ENCODE results near the gene GJC2.

The GJC2 gene

DNA sequence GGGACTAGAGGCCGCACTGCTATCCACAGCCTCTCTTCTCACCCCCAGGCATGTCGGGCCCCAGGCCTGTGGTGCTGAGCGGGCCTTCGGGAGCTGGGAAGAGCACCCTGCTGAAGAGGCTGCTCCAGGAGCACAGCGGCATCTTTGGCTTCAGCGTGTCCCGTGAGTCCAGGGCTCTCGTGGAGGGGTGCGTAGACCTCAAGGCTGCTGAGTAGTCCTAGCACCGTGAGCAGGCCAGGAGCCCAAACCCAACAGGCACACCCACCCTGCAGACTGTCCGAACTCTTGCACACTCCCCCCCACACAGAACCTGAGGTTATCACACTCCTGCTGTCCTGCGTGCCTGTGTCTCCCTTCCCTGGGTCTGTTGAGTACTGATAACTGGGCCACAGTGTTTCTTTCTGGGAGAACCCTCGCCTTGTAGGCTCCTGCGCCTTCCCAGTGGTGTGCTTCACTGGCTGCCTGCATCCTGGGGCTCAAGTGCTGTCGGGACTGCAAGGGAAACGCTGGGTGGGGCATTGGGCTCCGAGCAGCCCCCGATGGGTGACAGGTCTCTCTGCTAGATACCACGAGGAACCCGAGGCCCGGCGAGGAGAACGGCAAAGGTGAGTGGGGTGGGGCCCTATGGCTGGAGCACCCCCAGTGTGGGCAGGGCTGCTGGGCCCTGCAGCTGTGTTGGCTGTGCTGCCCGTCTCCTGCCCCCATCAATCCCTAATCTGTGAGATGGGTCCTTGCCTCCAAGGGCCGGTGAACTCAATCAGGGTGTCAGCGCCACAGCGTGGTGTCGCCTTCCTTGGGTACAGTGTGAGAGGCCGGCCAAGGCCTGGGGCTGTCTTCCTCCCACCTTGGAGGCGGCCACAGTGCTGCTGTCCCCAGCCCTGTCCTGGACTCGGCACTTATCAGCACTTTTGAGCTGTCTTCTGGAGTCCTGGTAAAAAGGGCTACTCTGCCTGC is 4.0 kb upstream of the GJC2 start:
- DNase-seq (ENCODE audit: low read depth in 2 of 2): no peak

DNA sequence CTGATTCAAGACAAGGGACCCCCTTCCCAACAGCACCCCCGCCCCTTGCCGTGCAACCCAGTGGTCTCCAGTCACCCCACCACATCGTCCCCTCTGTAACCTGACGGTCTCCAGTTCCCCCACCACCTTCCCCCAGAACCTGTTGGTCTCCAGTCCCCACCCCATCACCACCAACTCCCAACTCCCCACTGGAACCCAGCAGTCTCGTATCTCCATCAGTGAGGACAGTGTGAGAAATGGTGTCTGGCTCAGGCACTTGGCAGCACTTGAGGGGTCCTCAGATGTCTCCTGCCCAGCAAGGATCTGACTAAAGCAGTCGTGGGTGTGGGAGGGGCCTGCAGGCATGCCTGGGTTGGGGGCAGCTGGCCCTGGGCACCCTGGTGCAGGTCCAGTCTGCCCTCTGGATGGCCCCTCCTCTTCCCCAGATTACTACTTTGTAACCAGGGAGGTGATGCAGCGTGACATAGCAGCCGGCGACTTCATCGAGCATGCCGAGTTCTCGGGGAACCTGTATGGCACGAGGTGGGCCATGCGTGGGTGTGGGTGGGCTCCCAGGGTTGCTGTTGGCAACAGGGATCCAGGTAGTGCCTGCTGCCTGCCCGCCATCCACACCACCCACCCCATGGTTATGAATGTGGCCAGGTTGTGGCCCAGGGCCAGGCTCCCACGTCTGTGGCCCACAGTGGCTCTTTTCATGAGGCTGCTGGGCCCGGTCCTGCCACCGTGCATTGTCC is 3.1 kb upstream of the GJC2 start:
- no peak for DNase-seq (ENCODE audit: low read depth in 2 of 2)

- DNase-seq (ENCODE audit: low read depth in 2 of 2): no peak
These were observed 2.5 kb upstream of the GJC2 start for GRCh38 chr1:228147151-228147693.

DNA sequence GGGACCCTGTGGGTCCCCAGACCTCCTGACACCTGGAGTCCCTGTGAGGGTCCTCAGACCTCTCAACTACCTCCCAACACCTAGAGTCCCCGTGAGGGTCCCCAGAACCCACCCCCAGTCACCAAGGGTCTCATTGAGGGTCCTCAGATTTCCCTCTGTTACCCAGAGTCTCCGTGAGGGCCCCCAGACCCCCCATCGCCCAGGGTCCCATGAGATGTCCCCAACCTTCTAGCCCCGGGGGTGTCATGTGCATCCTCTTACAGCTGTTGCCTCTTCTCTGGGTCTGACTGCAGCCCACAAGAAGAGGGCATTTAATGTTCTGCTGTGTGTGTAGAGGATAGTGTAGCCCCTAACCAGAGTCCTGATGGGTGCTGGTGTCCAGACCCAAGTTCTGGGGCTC is 2.0 kb upstream of the GJC2 start:
- DNase-seq (ENCODE audit: low read depth in 2 of 2): no peak

GRCh38 chr1:228148196-228148861 is 1.4 kb upstream of the GJC2 start:
- no peak for DNase-seq (ENCODE audit: low read depth in 2 of 2)

DNA sequence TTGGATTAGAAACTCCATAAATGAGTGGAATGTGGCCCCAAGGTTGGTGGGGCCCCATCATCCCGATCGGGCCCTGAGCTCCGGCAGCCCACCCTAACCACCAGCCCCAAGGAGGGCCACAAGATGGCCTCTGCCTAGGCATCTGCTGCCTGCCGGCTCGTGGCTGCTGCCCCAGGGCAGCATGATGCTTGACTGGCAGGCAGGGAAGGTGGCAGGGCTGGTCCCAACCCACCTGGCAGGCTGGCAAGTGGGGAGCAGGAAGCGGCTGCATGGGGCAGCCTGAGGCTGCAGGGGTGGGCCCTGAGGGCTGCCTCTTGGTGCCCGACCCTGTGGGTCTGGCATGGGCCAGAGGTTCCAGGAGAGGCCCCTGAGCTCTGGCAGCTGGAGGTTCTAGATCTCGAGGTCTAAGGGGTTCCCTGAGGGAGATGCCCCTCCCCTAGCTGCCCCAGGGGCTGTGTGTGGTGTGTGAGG is 760 bp upstream of the GJC2 start:
- DNase-seq (ENCODE audit: low read depth in 2 of 2): no peak

- DNase-seq (ENCODE audit: low read depth in 2 of 2): no peak
These were observed 360 bp downstream of the GJC2 start for GRCh38 chr1:228150120-228150460.

- DNase-seq (ENCODE audit: low read depth in 2 of 2): no peak
These were observed 890 bp downstream of the GJC2 start for GRCh38 chr1:228150461-228151179.

GRCh38 chr1:228151180-228151925 is 1.6 kb downstream of the GJC2 start:
- DNase-seq (ENCODE audit: low read depth in 2 of 2): no peak

- DNase-seq (ENCODE audit: low read depth in 2 of 2): no peak
These were observed 2.6 kb downstream of the GJC2 start for GRCh38 chr1:228152097-228152917.

DNA sequence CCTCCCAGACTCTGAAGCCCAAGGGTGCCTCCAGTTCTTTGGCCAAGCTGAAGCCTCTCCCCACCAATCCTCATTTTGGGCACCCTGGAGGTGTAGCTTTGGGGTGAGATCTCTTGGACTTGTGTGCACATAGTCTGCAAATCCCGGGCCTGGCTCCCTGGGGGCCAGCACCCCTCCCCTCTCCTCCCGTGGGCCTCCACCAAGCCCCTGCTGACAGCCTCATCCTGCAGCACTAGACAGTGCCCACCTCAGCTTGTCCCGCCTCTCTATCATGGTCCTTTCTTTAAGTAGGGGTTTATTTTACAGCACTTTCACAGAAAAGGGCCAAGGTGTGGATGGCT is 3.2 kb downstream of the GJC2 start:
- DNase-seq (ENCODE audit: low read depth in 2 of 2): no peak

DNA sequence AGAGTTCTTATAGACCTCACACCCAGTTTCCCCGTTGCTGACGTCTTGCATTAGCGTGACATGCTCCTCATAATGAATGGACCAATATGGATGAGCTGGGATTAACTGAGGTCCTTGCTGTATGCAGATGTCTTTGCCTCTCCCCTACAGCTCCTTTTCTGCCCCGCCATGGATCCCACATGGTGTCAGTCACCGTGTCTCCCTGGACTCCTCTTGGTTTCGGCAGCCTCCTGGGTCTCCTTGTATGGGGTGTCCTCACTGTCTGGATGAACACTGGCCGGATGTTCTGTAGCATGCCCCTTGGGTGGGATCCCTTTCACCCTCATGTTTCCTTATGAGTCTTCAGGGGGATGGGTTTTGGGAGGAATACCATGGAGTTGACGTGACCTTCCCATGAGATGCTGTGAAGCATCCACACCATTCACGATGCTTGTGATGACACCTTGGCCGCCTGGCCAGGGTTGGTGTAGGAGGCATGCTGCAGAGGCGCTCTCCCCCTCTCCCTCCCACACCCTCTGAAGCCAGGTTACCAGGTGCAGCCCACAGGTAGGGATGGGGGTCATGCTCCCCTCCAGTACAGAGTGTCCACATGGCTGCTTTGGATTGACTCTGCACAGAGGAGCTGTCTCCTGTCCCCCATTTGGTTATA is 4.4 kb downstream of the GJC2 start:
- DNase-seq (ENCODE audit: low read depth in 2 of 2): no peak

GRCh38 chr1:228154670-228155571 is 5.2 kb downstream of the GJC2 start:
- peak in 1 of 2 donors; percentile 49 for DNase-seq (ENCODE audit: low read depth in 2 of 2)

GRCh38 chr1:228155596-228156514 is 6.1 kb downstream of the GJC2 start:
- no peak for DNase-seq (ENCODE audit: low read depth in 2 of 2)

- DNase-seq (ENCODE audit: low read depth in 2 of 2): no peak
These were observed 6.8 kb downstream of the GJC2 start for GRCh38 chr1:228156515-228156881.

- DNase-seq (ENCODE audit: low read depth in 2 of 2): no peak
These were observed 7.4 kb downstream of the GJC2 start for GRCh38 chr1:228156941-228157728.

DNA sequence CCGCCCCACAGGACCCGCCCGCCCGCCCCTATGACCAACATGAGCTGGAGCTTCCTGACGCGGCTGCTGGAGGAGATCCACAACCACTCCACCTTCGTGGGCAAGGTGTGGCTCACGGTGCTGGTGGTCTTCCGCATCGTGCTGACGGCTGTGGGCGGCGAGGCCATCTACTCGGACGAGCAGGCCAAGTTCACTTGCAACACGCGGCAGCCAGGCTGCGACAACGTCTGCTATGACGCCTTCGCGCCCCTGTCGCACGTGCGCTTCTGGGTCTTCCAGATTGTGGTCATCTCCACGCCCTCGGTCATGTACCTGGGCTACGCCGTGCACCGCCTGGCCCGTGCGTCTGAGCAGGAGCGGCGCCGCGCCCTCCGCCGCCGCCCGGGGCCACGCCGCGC is 8.0 kb downstream of the GJC2 start:
- DNase-seq (ENCODE audit: low read depth in 2 of 2): no peak
